ENCODE data around the gene MTX2.

MTX2 gene

GRCh38 chr2:176270100-176270750 is 983 bp downstream of the MTX2 start:
- no peak for DNase-seq (ENCODE audit: low read depth)
- no peak for TF ChIP-seq CTCF (conservative IDR thresholded peaks at IDR 0.05; ENCODE audit: low read depth, low read length)
- H3K4me3 ChIP-seq (ENCODE audit: low read length) = peak overlapping the region; percentile 94

- no peak overlapping the region for H3K4me3 ChIP-seq (ENCODE audit: low read length)
- no peak for TF ChIP-seq CTCF (conservative IDR thresholded peaks at IDR 0.05; ENCODE audit: low read depth, low read length)
- DNase-seq (ENCODE audit: low read depth) = no peak
These were observed 3.7 kb downstream of the MTX2 start for GRCh38 chr2:176272870-176273459.

GRCh38 chr2:176278927-176279326 is 9.7 kb downstream of the MTX2 start:
- TF ChIP-seq CTCF (conservative IDR thresholded peaks at IDR 0.05; ENCODE audit: low read depth, low read length) = no peak
- no peak overlapping the region for H3K4me3 ChIP-seq (ENCODE audit: low read length)
- no peak for DNase-seq (ENCODE audit: low read depth)

GRCh38 chr2:176280156-176280555 is 10.9 kb downstream of the MTX2 start:
- DNase-seq (ENCODE audit: low read depth) = no peak
- TF ChIP-seq CTCF (conservative IDR thresholded peaks at IDR 0.05; ENCODE audit: low read depth, low read length) = no peak
- H3K4me3 ChIP-seq (ENCODE audit: low read length) = no peak overlapping the region

- H3K4me3 ChIP-seq (ENCODE audit: low read length) = no peak overlapping the region
- no peak for DNase-seq (ENCODE audit: low read depth)
- no peak for TF ChIP-seq CTCF (conservative IDR thresholded peaks at IDR 0.05; ENCODE audit: low read depth, low read length)
These were observed 11.8 kb downstream of the MTX2 start for GRCh38 chr2:176280867-176281658.

GRCh38 chr2:176283291-176284068 is 14.2 kb downstream of the MTX2 start:
- DNase-seq (ENCODE audit: low read depth) = no peak
- no peak for TF ChIP-seq CTCF (conservative IDR thresholded peaks at IDR 0.05; ENCODE audit: low read depth, low read length)
- H3K4me3 ChIP-seq (ENCODE audit: low read length) = no peak overlapping the region

Measured in retinal pigment epithelial cell (primary cell).